GM18858 (cell line): ENCODE measurements around the gene ANKRD13C.

Experiments
- ATAC-seq: cut with Tn5 transposase; IDR thresholded peaks from one replicate; pipeline ENCODE4 v1.9.1; 2021; ENCODE audit not compliant: unreplicated experiment

Gene ANKRD13C

GRCh38 chr1:70221238-70222121 lies 133.0 kb downstream of the ANKRD13C start, which contains the start of gene SRSF11:
TSS of gene SRSF11 (plus strand) at chr1:70221380. CDS start at chr1:70221637, 257 bp downstream.
- peak; percentile 82 for ATAC-seq

- peak; percentile 14 for ATAC-seq
These were observed 133.8 kb downstream of the ANKRD13C start for GRCh38 chr1:70220517-70221237.

- no peak for ATAC-seq
These were observed 134.5 kb downstream of the ANKRD13C start for GRCh38 chr1:70220015-70220414.

- no peak for ATAC-seq
These were observed 143.0 kb downstream of the ANKRD13C start for GRCh38 chr1:70211541-70211940.

GRCh38 chr1:70210820-70211219 lies 143.7 kb downstream of the ANKRD13C start:
- no peak for ATAC-seq
